ENCODE data around the gene RCL1.

The RCL1 gene

DNA sequence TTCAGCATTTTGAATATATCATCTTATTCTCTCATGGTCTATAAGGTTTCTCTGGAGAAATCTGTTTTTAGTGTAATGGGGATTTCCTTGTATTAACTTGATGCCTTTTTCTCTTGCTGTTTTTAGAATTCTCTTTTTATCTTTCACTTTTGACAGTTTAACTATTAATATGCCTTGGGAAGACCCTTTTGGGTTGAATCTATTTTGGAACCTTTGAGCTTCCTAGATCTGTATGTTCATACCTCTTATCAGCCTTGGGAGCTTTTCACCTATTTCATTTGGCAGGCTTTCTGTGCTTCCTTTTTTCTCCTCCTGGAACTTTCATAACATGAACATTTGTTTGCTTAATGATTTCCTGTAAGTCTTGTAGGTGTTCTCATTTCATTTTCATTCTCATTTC lies 22.2 kb downstream of the RCL1 start:
- no peak for DNase-seq

DNA sequence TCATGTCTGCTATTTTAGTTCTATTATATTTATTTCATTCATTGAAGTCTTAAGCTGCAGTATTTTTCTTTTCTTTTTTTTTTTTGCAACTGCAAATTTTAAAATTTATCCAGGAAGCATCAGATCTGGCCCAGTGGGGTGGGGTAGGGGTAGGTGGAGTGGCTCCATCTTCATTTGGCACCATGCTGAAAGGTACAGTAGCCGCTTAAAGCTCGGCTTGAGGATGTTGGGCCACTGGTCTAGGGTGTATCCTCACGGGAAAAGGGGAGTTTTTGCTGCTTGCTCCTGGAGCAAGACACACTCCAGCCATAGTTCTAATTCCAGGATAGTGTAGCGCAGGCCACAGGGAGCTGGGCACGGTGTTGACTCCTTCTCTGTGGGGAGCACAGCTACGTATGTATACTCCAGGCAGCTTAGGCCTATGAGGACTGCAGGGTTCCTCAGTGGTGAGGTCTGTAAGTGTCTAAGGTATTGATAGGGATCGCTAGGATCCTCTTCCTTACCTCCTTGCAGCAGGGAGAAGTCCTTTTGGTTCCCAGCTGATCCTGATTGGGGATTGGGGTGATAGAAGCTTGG lies 22.7 kb downstream of the RCL1 start:
- DNase-seq = no peak

DNA sequence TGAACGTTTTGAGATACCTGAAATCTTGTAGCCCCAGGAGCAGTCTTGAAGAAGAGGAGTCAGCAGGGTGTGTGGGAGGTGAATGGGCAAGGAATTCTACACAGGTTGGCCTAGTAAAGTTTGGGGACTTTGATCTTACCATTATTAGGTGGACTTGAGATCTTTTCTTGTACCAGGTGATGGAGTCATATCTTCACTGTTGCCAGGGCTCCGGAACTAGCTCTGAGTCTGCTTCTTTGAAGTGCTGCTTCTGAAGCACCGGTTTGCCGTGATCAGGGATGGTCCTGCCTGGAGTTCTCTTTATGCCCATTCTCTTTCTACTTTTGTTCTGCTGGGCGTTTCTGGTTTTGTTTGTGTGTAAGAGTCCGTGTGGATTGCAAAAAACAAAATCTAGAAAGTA lies 27.4 kb downstream of the RCL1 start:
- DNase-seq = no peak

DNA sequence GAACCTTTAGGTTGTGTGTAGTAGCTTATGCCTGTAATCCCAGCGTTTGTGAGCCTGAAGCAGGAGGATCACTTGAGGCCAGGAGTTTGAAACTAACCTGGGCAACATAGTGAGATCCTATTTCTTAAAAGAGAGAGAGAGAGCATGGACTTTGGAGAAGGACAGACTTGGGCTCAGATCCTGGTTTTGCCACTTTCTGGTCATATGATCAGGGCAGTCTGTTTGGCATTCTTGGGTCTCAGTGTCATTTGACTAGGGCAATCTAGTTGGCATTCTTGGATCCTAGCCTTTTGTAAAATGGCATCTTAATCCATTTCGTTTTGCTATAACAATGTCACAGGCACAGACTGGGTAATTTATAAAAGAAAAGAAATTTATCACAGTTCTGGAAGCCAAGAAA lies 28.4 kb downstream of the RCL1 start:
- DNase-seq = no peak

DNA sequence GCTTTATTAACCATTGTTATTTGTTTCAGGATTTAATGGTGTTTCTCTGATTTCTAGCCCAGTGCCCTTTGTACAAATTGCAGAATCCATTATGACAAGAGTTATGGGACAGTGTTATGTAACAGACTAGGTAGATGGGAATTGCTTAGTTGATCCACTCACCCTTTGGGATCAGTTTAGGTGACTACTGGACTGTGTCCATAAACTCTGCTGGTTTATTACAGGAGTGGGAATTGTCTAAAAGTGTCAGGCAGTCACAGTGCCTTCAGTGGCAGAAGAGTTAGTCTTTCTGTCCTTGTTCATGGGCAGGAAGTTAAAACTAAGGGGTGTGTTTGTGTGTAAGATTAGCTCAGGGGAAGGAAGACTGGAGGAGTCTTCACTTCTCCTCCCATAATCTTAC lies 29.3 kb downstream of the RCL1 start:
- DNase-seq = no peak

DNA sequence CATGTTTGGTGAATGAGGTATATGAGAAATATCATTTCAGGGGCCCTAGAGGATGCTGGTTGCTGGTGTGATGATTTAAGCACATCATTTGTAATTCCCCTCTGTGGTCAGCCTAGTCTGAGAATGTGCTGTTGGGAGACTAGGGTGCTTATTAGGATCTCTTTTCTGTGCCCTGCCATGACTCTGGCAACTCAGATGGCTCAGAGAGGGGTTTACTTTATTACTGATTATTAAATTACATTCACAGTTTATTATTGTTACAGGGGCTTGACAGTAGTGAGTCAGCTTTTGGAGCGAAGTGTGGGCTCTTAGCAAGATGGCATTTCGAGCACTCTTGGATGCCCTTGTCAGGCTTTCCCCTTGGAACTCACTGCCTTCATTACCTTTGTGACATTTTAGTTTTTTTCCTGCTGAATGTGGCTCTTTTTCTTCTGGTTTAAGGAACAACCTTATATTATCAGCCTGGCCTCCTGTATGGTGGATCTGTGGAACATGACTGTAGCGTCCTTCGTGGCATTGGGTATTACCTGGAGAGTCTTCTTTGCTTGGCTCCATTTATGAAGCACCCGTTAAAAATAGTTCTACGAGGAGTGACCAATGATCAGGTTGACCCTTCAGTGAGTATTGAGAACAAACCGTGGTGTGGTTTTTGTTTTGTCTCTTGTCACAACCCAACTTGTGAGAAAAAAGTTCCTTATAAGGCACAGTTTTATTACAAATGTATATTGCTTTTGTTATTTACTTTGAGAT lies 33.8 kb downstream of the RCL1 start:
- no peak for DNase-seq

DNA sequence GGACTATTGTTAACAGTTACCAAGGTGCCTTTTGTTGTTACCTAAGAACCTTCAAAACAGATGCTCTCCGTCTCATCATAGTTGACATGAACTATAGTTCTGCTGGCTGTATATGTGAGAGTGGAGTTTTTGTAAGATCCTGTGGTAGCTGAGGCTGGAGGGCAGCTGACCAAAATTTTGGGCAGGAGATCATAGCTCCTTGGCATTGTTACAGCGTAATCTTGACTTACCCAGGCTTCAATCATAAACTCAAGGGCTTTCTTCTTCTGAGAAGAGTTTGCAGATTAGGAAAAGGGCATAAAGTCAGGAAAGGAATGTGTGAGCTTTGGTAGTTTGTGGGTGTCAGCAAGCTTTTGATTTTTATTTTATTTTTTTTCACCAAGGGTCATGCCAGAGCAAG lies 34.5 kb downstream of the RCL1 start:
- DNase-seq = no peak

DNA sequence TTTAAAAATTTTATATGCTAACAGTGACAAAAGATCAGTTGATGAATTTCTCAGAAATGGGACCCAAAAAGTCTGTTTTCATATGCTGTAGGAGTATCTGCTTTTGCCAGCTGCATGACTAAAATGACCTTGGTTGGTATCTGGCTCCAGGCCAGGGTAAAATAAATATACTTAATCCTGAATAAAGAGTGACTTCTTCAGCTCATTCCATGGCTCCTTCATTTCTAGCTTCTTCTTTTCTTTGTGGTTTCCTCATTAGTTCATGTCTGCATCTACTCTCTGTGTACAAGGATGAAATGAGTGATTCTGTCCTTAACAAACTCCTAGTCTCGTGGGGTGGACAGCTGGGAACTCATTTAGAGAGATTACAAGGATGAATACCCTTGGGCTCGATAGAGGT lies 36.0 kb downstream of the RCL1 start:
- peak; percentile 48 for DNase-seq

DNA sequence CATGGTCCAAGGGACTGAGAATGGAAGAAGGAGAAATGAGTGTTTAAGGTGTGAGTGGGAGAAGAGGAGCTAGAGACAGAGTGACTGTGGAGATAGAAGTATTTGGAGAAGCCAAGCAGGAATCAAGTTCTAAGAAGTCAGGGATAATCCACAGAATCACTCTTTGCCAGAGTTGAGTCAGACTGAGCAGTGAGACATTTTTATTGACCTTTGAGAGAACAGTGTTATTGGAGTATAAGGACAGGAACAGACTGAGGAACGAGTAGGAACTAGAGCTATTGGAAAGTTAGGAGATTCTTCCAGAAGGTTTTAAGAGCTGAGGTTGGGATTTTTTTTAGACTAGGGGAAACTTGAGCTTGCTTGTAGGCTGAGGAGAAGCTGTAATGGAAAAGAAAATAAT lies 37.2 kb downstream of the RCL1 start:
- peak; percentile 39 for DNase-seq

DNA sequence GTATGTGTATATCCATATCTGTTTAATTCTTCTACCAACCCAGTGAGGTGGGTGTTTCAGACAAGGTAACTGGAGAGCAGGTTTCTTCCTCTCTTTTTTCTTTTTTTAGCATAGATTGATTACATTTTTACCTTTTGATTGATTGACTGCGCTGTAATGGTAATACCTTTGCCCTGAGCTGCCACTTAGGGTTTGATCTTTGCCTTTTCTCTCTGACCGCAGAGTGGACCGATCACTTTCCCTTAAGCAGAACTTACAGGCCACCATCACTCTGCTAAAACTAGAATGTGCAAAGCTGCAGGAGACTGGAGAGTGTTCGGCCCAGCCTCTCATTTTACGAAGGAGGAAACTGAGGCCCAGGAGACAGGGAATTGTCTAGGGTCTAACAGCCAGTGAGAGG lies 38.0 kb downstream of the RCL1 start:
- no peak for DNase-seq

DNA sequence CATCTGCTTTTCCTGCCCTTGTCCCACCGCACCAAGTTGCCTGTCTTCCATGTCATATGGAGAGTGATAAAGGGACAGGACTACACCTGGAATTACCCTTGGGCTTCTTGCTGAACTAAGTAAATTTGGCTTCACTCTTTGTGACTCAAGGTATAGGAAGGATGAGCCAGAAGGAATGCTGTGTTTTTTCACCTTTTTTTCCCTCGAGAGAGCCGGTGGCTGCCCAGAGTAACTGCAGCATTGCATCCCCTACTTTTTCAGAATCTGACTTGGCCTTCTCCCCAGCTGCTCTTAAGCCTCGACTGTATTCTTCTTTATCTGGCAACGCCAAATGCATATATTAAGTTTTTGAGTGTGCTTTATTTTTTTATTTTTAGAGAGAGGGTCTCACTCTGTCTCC lies 38.4 kb downstream of the RCL1 start:
- DNase-seq = no peak

DNA sequence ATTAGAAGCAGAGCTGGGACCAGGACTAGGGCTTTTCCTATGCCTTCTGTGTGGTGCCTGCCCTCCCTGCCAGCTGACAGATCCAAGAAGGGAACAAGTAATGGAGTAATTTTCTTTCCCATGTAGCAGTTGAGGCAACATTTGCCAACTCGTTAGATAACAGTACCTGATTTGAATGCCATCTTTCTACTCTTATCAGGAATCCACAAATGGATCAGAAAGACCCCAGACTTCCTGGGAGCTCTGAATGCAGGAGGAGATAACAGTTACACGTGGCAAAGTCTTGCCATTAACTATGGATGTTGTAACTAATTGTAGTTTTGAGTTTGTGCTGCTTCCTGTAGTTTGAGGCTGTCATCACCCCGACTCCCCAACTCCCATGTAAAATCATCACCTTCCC lies 39.2 kb downstream of the RCL1 start:
- DNase-seq = no peak

DNA sequence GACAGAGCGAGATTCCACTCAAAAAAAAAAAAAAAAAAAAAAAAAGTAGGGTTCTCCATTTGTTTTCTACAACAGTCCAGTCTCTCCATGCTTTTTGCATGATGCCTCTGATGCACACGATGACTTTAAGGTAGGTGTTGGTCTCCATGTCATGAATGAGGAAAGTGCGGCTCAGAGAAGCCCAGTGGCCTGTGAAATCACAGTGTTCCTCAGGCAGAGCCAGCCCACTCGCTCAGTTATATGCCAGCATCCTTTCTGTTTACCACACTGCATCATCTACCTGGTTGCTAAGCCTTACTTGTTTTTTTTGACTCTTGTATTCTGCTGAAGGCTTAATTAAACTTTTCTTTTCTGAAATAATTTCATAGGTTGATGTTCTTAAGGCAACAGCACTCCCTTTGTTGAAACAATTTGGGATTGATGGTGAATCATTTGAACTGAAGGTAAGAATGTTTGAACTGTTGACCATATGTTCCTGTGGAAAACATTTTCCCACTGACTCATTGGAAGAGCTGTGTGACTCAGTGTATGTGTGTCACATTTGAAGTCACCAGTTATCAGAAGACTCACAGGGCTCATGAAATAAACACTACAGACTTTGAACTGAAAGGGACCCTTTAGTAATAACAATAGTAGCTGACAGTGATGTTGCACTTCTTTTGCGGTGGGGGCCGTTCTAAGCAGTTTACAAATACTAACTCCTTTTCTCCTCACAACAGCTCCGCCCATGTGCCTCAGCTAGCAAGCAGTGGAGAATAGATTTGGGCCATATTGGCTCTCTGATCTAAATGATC lies 40.2 kb downstream of the RCL1 start:
- peak; percentile 97 for DNase-seq

DNA sequence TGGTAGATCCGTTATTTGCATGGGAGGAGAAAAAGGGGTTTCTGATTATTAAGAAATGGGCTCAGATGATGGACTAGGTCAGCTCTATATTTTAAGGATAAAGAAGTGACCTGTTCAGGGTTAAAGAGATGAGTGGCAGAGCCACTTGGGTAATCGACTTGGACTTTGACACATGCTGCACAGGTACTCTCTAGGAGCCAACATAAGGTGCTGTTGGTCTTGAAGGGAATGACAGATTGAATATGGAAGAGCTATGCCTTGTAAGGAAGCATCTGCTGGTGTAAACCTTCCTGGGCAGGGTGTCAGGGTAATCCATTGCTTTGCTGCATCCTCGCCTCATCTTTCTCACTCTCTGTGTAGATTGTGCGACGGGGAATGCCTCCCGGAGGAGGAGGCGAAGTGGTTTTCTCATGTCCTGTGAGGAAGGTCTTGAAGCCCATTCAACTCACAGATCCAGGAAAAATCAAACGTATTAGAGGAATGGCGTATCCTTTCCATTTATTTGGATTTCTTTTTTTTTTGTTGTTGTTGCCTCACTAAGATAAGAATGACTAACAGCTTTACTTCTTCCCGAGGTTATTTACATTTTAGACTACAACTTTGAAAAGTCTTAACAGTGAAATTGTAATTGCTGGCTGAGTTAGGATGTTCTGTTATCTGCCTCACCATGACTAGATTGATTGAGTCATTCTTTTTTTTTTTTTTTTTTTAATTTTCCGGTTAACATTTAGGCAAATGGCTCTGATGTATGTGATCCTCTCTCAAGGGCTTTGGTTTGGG lies 41.2 kb downstream of the RCL1 start:
- peak; percentile 48 for DNase-seq

DNA sequence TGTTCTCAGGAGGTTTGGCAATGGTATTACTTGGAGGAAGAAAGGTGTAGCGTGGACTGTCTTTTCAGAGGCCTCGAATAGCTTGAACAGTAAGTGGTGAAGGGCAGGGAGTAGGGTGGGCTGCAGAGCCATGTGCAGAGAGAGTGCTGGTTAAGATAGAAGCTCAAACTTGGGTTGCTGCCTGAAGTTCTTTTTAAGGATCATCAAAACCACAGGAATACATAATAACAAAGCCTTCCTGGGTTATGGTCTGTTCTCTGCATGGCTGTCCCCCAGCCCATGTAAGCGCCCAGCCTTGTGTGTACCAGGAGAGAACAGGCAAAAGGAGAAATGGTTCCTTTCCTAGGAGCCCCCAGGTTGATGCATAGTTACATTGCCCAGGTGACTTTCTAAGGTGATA lies 43.9 kb downstream of the RCL1 start:
- peak; percentile 40 for DNase-seq

DNA sequence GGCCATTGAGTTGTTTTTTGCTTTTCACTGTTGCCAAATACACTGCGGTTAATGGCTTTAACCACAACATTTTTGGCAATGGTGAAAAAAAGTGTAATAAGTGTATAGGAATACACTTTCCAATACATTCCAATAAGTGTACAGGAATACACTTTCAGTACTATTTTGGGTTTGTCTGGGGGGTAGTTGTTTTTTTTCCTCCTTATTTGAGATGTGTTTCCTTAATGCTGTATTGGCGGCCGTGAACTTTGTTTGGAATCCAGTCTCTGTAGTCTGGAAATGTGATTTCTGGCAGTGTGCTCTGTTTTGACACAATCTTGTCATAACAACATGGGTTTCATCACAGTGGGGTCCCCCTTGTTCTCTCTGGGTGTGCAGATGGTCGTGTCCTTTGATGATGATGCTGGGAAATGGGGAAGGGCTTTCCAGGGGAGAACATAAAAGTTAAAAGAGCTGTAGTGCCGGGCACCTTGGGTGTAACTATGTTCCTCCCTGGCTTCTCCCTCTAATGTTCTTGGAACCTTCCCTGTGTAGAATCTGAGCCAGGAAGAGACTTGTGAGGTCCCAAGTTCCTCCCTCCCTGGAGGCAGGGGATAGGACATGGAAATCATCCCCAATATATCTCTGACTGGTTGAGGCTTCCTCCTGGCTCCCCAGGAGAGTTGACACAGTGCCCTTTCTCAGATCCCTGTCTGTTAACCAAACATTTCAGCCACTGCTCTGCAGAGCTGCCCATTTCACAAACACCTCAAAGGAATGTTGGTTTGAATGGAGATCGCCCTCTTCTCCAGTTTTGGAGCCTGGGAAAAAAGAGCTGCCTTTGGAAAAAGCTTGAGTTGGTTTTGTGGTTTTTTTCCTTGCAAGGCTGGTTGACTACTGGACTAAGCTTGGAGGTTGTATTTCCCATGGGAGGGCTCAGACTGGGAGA lies 44.8 kb downstream of the RCL1 start:
- peak; percentile 97 for DNase-seq

DNA sequence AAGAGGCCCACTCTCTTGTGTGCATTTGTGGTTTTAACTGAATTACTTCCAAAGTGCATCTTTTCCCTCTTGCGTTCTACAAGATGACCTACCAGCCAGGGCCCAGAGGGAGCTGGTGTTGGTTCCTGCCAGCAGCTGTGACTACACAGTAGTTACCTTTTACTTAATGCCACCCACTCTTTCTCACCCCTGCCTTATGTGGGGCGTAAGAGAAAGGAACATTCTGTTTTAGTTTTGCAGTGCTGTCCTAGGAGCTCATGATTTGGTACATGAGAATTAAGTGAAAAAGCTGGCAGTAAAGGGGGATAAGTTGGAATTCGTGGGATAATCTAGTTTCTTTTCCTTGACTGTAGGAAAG lies 45.4 kb downstream of the RCL1 start:
- DNase-seq = no peak

DNA sequence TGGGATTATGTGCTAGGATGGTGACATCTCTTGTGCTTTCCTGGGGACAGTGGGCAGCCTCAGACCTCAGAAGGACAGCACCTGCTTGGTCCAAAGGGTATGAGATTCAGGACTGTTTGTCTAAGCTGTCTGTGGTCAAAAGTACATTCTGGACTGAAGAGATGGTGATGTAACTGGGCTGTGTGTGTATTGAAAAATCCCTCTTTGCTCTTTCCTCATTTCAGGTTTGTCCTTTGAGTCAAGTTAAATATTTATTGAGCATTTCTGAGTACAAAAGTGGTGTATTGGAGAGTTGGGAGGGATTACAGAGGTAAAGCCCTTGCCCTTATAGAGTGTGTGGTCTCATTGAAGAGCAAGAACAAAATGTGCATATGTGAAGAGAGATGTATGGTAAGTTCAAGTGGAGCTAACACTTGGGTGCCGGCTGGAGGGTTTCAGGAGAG lies 46.7 kb downstream of the RCL1 start:
- DNase-seq = no peak

DNA sequence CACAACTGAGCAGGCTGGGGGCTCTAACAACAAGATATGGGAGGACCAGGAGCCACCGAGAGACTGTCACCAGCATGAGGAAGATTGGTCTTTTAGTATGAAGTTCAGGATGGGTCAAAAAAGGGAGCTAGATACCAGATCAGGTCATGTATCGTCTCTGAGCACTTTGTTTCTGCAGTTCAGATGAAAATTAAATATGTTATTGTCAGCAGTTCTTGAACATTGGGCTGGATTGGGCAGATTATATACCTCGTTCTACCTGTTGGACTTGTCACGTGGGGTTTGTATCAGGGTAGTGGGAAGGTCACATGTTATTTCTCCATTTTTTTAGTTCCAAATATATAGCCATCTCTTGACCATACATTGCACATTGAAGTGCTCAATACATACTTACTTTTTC lies 47.3 kb downstream of the RCL1 start:
- DNase-seq = no peak

DNA sequence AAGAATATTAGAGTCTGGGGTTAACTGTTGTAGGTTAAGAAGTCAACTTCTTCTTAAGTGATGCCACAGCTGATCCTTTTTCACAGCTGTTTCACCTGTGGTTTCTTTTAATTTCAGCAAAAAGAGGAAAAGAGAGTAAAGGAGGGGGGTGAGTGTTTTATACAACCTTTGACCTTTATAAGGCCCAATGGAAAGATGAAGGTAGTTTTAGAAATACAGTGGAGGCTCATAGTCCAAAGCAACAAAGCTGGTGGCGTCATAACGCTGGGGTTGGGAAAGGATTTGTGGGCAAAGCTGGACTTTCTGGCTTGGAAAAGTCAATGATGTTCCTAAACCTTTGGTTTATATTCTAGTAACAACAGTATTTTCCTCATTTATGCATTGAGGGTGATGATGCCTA lies 49.5 kb downstream of the RCL1 start:
- DNase-seq = no peak

DNA sequence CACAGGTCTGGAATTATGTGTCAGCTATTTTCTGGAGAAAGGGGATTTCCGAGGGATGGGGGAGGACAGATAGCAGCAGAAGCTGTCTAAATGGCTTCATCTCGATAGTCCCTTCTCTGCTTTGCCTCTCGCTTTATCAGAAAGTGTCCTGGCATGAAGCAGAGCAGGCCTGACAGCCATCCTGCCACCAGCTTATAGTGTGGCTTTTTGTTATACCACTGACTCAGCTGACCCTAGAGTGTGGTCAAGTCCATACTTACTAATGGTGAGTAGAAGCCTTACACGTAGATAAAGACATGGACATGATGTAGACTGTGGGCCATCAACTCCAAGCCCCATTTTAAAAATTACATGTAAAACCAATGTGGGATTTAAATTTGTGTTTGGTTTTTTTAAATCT lies 50.0 kb downstream of the RCL1 start:
- DNase-seq = no peak

All from fibroblast of skin of right biceps (primary cell).